Calu3 (cell line): ENCODE results near the gene RALA. TPM values are rescaled to one million over a fixed set of nuclear protein-coding genes. Genes with fewer than 3 reads are reported as not detected.

Source experiments
- BruUV-seq: library from RNA; stranded (reverse); fragments of 400-500 nt; replicated peaks from 2 replicates; lab custom pipeline; 2021; lab: Mats Ljungman, UMichigan
- CTCF ChIA-PET: fragments of 300-600 bp; sonication (Branson Sonifier 250); formaldehyde crosslinking; loops from one replicate; lab custom pipeline; 2022; ENCODE audit warnings: antibody characterized with exemption; lab: Charles Lee
- DNase-seq: peaks from one replicate; pipeline ENCODE4 v3.0.0; 2022
- H3K27ac Mint-ChIP-seq: one replicate; pipeline ENCODE4 v1.8.0; 2022; ENCODE audit warnings: mixed read lengths; ENCODE audit not compliant: unreplicated experiment
- H3K27me3 Mint-ChIP-seq: one replicate; pipeline ENCODE4 v1.8.0; 2022; ENCODE audit warnings: mixed read lengths; ENCODE audit not compliant: unreplicated experiment
- H3K36me3 Mint-ChIP-seq: one replicate; pipeline ENCODE4 v1.8.0; 2022; ENCODE audit warnings: mild to moderate bottlenecking, moderate library complexity, mixed read lengths; ENCODE audit not compliant: insufficient read depth, unreplicated experiment
- H3K4me1 Mint-ChIP-seq: one replicate; pipeline ENCODE4 v1.8.0; 2022; ENCODE audit warnings: mild to moderate bottlenecking, low read depth, mixed read lengths; ENCODE audit not compliant: unreplicated experiment
- H3K4me3 Mint-ChIP-seq: one replicate; pipeline ENCODE4 v1.8.0; 2022; ENCODE audit warnings: mild to moderate bottlenecking, low read depth, moderate library complexity, mixed read lengths; ENCODE audit not compliant: unreplicated experiment
- H3K9me3 Mint-ChIP-seq: one replicate; pipeline ENCODE4 v1.8.0; 2022; ENCODE audit warnings: low read depth, mixed read lengths; ENCODE audit not compliant: unreplicated experiment
- intact Hi-C: fragments of 100-400 bp; cut with micrococcal nuclease; formaldehyde crosslinking; loops from one replicate; pipeline ENCODE4 v1.10.0; 2022; ENCODE audit not compliant: unreplicated experiment
- total RNA-seq: library from RNA; stranded (reverse); gene quantifications from 2 replicates; pipeline ENCODE4 v1.2.3, GENCODE V29; 2022
- TF ChIP-seq, protein P1 (sequence below): fragments of 200-600 bp; IDR thresholded peaks from one replicate; pipeline ENCODE4 v1.8.0; 2022; ENCODE audit warnings: antibody characterized with exemption; ENCODE audit not compliant: unreplicated experiment

Gene RALA
- total RNA-seq, 1 experiment from 2014 or later, result 64.8 TPM

DNA sequence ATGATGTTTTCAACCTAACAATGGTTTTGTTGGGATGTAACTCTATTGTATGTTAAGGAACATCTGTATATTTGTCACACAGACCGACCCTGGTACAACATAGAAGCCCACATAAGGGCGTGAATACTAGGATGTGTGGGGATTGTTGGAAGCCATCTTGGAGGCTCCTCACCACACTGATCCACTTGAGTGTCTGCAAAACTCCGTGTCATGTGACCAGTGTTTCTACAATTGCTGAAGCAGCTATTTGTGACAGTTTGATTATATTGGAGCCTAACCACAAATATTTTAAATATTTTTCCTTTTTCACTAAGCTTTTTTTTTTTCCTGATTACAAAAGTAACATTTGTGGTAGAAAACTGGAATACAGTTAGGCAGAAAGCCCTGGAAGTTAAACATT is 27.9 kb downstream of the RALA start:
- no peaks in the 10 kb centered on the region for H3K27me3 Mint-ChIP-seq
- no TSS peak for BruUV-seq
- H3K9me3 Mint-ChIP-seq, result no peaks in the 10 kb centered on the region
- no peaks in the 10 kb centered on the region for H3K36me3 Mint-ChIP-seq
- no peak overlapping the region for H3K27ac Mint-ChIP-seq
- no peak for DNase-seq
- no peak overlapping the region for H3K4me3 Mint-ChIP-seq
- intact Hi-C loops, result no loop called here
- peaks cover 2% of the 10 kb centered on the region for H3K4me1 Mint-ChIP-seq
- TF ChIP-seq, protein P1, sequence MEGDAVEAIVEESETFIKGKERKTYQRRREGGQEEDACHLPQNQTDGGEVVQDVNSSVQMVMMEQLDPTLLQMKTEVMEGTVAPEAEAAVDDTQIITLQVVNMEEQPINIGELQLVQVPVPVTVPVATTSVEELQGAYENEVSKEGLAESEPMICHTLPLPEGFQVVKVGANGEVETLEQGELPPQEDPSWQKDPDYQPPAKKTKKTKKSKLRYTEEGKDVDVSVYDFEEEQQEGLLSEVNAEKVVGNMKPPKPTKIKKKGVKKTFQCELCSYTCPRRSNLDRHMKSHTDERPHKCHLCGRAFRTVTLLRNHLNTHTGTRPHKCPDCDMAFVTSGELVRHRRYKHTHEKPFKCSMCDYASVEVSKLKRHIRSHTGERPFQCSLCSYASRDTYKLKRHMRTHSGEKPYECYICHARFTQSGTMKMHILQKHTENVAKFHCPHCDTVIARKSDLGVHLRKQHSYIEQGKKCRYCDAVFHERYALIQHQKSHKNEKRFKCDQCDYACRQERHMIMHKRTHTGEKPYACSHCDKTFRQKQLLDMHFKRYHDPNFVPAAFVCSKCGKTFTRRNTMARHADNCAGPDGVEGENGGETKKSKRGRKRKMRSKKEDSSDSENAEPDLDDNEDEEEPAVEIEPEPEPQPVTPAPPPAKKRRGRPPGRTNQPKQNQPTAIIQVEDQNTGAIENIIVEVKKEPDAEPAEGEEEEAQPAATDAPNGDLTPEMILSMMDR, result no peak
- CTCF ChIA-PET, result interaction anchor here (0.8 kb wide), 1 partner anchor 85 kb away, joined by 3 read pairs; no protein-coding TSS in a partner anchor

DNA sequence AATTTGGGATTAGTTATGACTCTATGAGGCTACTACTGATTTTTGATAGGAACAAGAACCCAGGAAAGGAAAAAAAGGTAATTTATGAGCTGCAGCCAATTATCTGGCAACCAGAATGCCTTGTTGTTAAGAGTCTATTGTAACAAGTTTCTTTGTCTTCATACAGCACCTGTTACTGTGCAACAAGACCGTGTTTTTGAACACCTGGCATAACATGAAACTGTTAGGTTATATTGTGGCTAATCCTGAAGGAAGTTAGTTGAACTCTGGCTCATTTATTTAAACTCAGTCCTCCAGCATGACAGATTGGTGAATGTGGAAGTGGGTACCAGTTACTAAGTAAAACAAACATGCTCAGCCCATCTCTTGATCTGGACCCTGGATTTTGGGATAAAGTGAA is 33.0 kb downstream of the RALA start:
- H3K4me3 Mint-ChIP-seq, result no peak overlapping the region
- DNase-seq, result no peak
- H3K36me3 Mint-ChIP-seq, result peaks cover 3% of the 10 kb centered on the region
- no peaks in the 10 kb centered on the region for H3K9me3 Mint-ChIP-seq
- TF ChIP-seq, protein P1, result no peak
- intact Hi-C loops, result no loop called here
- peak overlapping the region; percentile 30 for H3K27ac Mint-ChIP-seq
- CTCF ChIA-PET, result no interaction called here
- BruUV-seq, result no TSS peak
- peaks cover 34% of the 10 kb centered on the region for H3K4me1 Mint-ChIP-seq
- H3K27me3 Mint-ChIP-seq, result no peaks in the 10 kb centered on the region

- Mint-ChIP-seq H3K27ac (peak overlapping the region; percentile 46), H3K36me3 (peaks cover 3% of the 10 kb centered on the region), H3K4me1 (peaks cover 34% of the 10 kb centered on the region), H3K4me3 (peak overlapping the region; percentile 10), H3K9me3 (peaks cover 12% of the 10 kb centered on the region), H3K27me3 (no peaks in the 10 kb centered on the region)
- DNase-seq, result no peak
- CTCF ChIA-PET, result interaction anchor here (0.6 to 1.0 kb wide), 3 partner anchors 61 to 422 kb away, joined by 3 to 5 read pairs (median 4); no protein-coding TSS in a partner anchor
- BruUV-seq, result no TSS peak
- intact Hi-C loops, result no loop called here
- TF ChIP-seq, protein P1, result no peak
Observed at GRCh38 chr7:39659356-39660013, 36.1 kb downstream of the RALA start.

GRCh38 chr7:39661960-39662359 is 38.6 kb downstream of the RALA start:
- no peak overlapping the region for H3K27ac Mint-ChIP-seq
- BruUV-seq, result no TSS peak
- H3K4me1 Mint-ChIP-seq, result peaks cover 24% of the 10 kb centered on the region
- no peak for DNase-seq
- no peaks in the 10 kb centered on the region for H3K27me3 Mint-ChIP-seq
- intact Hi-C loops, result no loop called here
- H3K36me3 Mint-ChIP-seq, result peaks cover 3% of the 10 kb centered on the region
- TF ChIP-seq, protein P1, result no peak
- H3K9me3 Mint-ChIP-seq, result peaks cover 12% of the 10 kb centered on the region
- no peak overlapping the region for H3K4me3 Mint-ChIP-seq
- CTCF ChIA-PET, result no interaction called here
